Parathyroid adenoma (tissue), 2 donors: ENCODE results near the gene REPIN1.

Experiments used
- H2AFZ ChIP-seq: fragments of 300-600 bp; sonication (generic); one replicate; pipeline ENCODE4 v1.7.0; 2017; ENCODE audit warnings: antibody characterized with exemption, mild to moderate bottlenecking
- H3K27ac ChIP-seq: fragments of 300-600 bp; sonication (generic); one replicate; pipeline ENCODE4 v1.7.0; 2017
- H3K27me3 ChIP-seq: fragments of 300-600 bp; sonication (generic); one replicate; pipeline ENCODE4 v1.7.0; 2017; ENCODE audit warnings: low read length; ENCODE audit not compliant: control insufficient read depth, insufficient read depth
- H3K36me3 ChIP-seq: fragments of 300-600 bp; sonication (generic); one replicate; pipeline ENCODE4 v1.7.0; 2017; ENCODE audit warnings: low read length; ENCODE audit not compliant: control insufficient read depth, insufficient read depth
- H3K4me1 ChIP-seq: fragments of 300-600 bp; sonication (generic); one replicate; pipeline ENCODE4 v1.7.0; 2017; ENCODE audit warnings: control low read depth
- H3K4me2 ChIP-seq: fragments of 300-600 bp; sonication (generic); one replicate; pipeline ENCODE4 v1.7.0; 2017; ENCODE audit warnings: low read length
- H3K4me3 ChIP-seq: fragments of 300-600 bp; sonication (generic); one replicate; pipeline ENCODE4 v1.7.0; 2017; ENCODE audit warnings: low read depth, low read length
- H3K79me2 ChIP-seq: fragments of 300-600 bp; sonication (generic); one replicate; pipeline ENCODE4 v1.7.0; 2017; ENCODE audit warnings: control low read depth
- H3K9ac ChIP-seq: fragments of 300-600 bp; sonication (generic); one replicate; pipeline ENCODE4 v1.7.0; 2017; ENCODE audit warnings: mild to moderate bottlenecking
- H3K9me3 ChIP-seq: fragments of 300-600 bp; sonication (generic); one replicate; pipeline ENCODE4 v1.7.0; 2017; ENCODE audit warnings: low read length; ENCODE audit not compliant: control insufficient read depth
- CTCF ChIP-seq: fragments of 300-600 bp; sonication (generic); IDR thresholded peaks from one replicate; pipeline ENCODE4 v1.7.0; 2017; ENCODE audit warnings: antibody characterized with exemption, mild to moderate bottlenecking
- donor health status: primary hyperparathyroidism.

Gene REPIN1

DNA sequence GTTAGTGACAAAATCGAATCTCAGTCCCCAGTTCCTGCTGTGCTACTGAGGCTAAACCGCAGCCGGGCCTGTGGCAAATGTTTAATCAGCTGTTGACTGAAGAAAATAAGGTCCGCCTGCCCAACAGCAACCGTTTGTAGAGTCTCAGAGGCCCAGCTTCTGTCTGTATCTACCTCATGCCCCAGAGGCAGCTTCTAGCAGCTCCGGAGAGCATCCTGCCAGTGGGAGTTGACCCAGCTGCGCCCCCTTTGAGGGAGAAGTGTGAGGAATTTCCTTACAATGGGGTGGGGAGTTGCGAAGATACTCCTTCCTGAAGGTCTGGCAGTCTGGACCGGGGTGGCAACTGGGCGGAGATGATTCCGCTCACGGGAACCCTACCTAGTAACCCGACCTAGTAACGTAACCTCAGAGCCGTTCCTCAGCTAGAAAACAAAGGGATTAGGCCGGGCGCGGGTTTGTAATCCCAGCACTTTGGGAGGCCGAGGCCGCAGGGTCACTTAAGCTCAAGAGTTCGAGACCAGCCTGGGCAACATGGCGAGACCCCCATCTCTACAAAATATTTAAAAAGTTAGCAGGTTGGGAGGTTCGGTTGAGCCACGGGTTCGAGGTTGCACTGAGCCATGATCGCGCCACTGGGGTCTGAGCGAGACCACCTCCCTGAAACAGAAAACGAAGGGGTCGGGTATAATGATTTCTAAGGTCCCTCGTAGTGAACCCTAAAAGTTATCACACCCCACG, 9.7 kb downstream of the REPIN1 start:
- H3K9me3 ChIP-seq, result no peaks in the 10 kb centered on the region
- peak overlapping the region; percentile 91 for H3K9ac ChIP-seq
- peak; percentile 31 for TF ChIP-seq CTCF
- no peaks in the 10 kb centered on the region for H3K79me2 ChIP-seq
- peak overlapping the region; percentile 97 for H3K4me2 ChIP-seq
- no peaks in the 10 kb centered on the region for H3K36me3 ChIP-seq
- no peaks in the 10 kb centered on the region for H3K27me3 ChIP-seq
- peak overlapping the region; percentile 80 for H2AFZ ChIP-seq
- H3K27ac ChIP-seq, result peak overlapping the region; percentile 93
- H3K4me1 ChIP-seq, result peaks cover under 1% of the 10 kb centered on the region
- H3K4me3 ChIP-seq, result peak overlapping the region; percentile 90

- peak; percentile 5 for TF ChIP-seq CTCF
- H3K79me2 ChIP-seq, result no peaks in the 10 kb centered on the region
- no peaks in the 10 kb centered on the region for H3K36me3 ChIP-seq
- H3K9ac ChIP-seq, result peak within 1 kb of the TSS; percentile 91
- peak within 1 kb of the TSS; percentile 80 for H2AFZ ChIP-seq
- H3K4me2 ChIP-seq, result peak within 1 kb of the TSS; percentile 99
- H3K27me3 ChIP-seq, result no peaks in the 10 kb centered on the region
- H3K27ac ChIP-seq, result peak within 1 kb of the TSS; percentile 93
- no peaks in the 10 kb centered on the region for H3K9me3 ChIP-seq
- peak within 1 kb of the TSS; percentile 90 for H3K4me3 ChIP-seq
- H3K4me1 ChIP-seq, result no peaks in the 10 kb centered on the region
Measured at GRCh38 chr7:150378853-150379440, 10.3 kb downstream of the REPIN1 start, which contains the start of gene ZNF775. TSS of gene ZNF775 (plus strand) at chr7:150379330. CDS start at chr7:150388471, 9,141 bp downstream.

DNA sequence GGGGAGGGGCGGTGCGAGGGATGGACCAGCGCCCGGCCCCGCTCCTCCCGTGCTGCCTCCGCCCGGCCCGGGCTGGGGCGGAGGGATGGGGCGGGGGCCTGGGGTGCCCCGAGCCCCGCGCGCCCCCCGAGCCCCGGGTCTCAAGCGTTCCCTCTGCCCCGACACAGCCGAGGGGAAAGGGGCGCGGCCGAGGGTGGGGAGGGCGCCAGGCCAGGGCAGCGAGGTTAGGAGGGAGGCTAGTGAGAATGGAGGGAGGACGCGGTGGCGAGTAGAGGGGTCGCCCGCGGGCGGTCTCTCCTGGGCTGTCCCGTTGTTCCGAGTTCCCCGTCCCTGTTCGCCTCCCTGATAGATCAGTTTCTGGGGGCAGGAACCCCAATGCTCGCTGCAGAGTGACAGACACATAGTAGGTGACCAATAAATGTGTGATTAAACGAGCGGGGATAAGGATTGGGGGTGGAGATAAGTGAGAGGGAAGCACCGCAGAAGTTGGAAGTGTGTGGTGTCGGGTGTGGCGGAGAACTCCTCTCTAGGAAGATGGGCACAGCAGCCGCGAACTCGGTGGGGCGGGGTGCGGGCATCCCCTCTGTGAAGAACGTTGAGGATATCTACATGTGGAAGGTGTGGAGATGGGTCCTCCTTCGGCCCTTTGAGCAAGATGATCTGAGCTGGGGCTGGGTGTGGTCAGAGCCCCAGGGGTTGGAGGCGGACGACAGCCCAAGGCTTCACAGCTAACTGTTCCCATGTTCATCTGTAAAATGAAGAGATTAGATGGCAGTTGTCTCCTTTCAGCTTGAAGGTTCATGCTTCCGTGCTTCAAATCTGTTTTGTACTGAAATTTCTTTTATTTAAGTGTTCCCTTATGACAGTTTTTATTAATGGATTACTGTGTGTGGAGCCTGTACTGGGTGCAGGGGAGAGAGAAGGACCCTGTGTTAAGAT, 11.1 kb downstream of the REPIN1 start:
- H3K9me3 ChIP-seq, result no peaks in the 10 kb centered on the region
- peak overlapping the region; percentile 99 for H3K4me2 ChIP-seq
- H2AFZ ChIP-seq, result peak overlapping the region; percentile 80
- H3K9ac ChIP-seq, result no peak overlapping the region
- H3K4me1 ChIP-seq, result no peaks in the 10 kb centered on the region
- TF ChIP-seq CTCF, result no peak
- H3K27ac ChIP-seq, result peak overlapping the region; percentile 47
- no peaks in the 10 kb centered on the region for H3K36me3 ChIP-seq
- H3K27me3 ChIP-seq, result no peaks in the 10 kb centered on the region
- no peaks in the 10 kb centered on the region for H3K79me2 ChIP-seq
- peak overlapping the region; percentile 90 for H3K4me3 ChIP-seq

- H3K79me2 ChIP-seq, result no peaks in the 10 kb centered on the region
- H3K4me3 ChIP-seq, result no peak overlapping the region
- H3K36me3 ChIP-seq, result no peaks in the 10 kb centered on the region
- no peaks in the 10 kb centered on the region for H3K4me1 ChIP-seq
- no peak overlapping the region for H3K4me2 ChIP-seq
- no peak overlapping the region for H3K9ac ChIP-seq
- H2AFZ ChIP-seq, result no peak overlapping the region
- no peak overlapping the region for H3K27ac ChIP-seq
- TF ChIP-seq CTCF, result no peak
- no peaks in the 10 kb centered on the region for H3K9me3 ChIP-seq
- H3K27me3 ChIP-seq, result no peaks in the 10 kb centered on the region
Measured at GRCh38 chr7:150380463-150380862, 11.8 kb downstream of the REPIN1 start.
